K562 (cell line): Measurements from ENCODE around the gene VAPB. TPM values are rescaled to one million over a fixed set of nuclear protein-coding genes. Genes with fewer than 3 reads are reported as not detected.

Experiments used
- ATAC-seq: fragments of 200-7000 bp; cut with Tn5 transposase; 3 replicates; pipeline ENCODE4 v1.9.1; 2020; ENCODE audit warnings: moderate library complexity
- BruUV-seq: library from RNA; stranded (reverse); fragments of 400-500 nt; replicated peaks from 2 replicates; lab custom pipeline; 2021; lab: Mats Ljungman, UMichigan
- CTCF ChIA-PET: fragments of 300-600 bp; formaldehyde crosslinking; extraction: SDS; loops from one replicate; lab custom pipeline; 2021; ENCODE audit warnings: low intra/inter-chr PET ratio; lab: Yijun Ruan, JAX
- POLR2A ChIA-PET: fragments of 300-600, 350-650 bp; sonication (Branson Sonifier 250); formaldehyde crosslinking; extraction: SDS; loops from one replicate; lab custom pipeline; 2021; ENCODE audit warnings: antibody characterized with exemption, inconsistent platforms; lab: Yijun Ruan, JAX
- DNase-seq, 4 experiments: peaks; one replicate each; pipeline versions ENCODE4 v3.0.0 to v3.0.0-alpha.2; 2011 to 2018; ENCODE audit warnings: low spot score in 3 of 4, mixed read lengths in 3 of 4; ENCODE audit errors: extremely low read depth in 1 of 4
- FAIRE-seq: peaks from 2 replicates; lab custom pipeline; 2011; peaks lifted over from hg19 to GRCh38; lab: Jason Lieb, UNC
- H2AFZ ChIP-seq: 2 replicates; pipeline ENCODE4 v1.6.0; 2011; ENCODE audit warnings: low read depth, low read length, control low read depth, inconsistent platforms
- H3K27ac ChIP-seq: fragments of 200-600 bp; 3 replicates; pipeline ENCODE4 v1.8.0; 2011; ENCODE audit warnings: low read depth, mild to moderate bottlenecking, control low read depth, inconsistent platforms, low read length, moderate library complexity, mixed read lengths; ENCODE audit errors: extremely low read depth
- H3K27me3 ChIP-seq, 2 experiments: fragments of 300-600 bp in 1 of 2; 2 replicates in 1 of 2; 3 replicates in 1 of 2; pipeline versions ENCODE4 v1.6.0 to v1.8.0; 2011; ENCODE audit warnings: inconsistent platforms in 2 of 2, low read length in 2 of 2, mild to moderate bottlenecking in 1 of 2, mixed read lengths in 1 of 2, moderate library complexity in 1 of 2; ENCODE audit not compliant: control insufficient read depth in 2 of 2, insufficient read depth in 2 of 2
- H3K36me3 ChIP-seq: fragments of 300-600 bp; 3 replicates; pipeline ENCODE4 v1.8.0; 2011; ENCODE audit warnings: mild to moderate bottlenecking, low read length, inconsistent platforms; ENCODE audit not compliant: control insufficient read depth, insufficient read depth
- H3K4me1 ChIP-seq, 2 experiments: fragments of 200-600 bp in 1 of 2; replicated peaks in 1 of 2; 2 replicates in 1 of 2; 3 replicates in 1 of 2; pipeline versions ENCODE4 v1.5.1 to v1.8.0; 2011; ENCODE audit warnings: inconsistent platforms in 2 of 2, low read length in 2 of 2, mild to moderate bottlenecking in 1 of 2, mixed read lengths in 1 of 2, moderate library complexity in 1 of 2; ENCODE audit not compliant: control insufficient read depth in 2 of 2, insufficient read depth in 2 of 2
- H3K4me2 ChIP-seq: 2 replicates; pipeline ENCODE4 v1.6.1; 2011; ENCODE audit warnings: low read length, control low read depth, inconsistent platforms, mixed read lengths; ENCODE audit not compliant: insufficient read depth
- H3K4me3 ChIP-seq: fragments of 200-600 bp; sonication (generic), shearing (Covaris generic); 2 replicates; pipeline ENCODE4 v1.5.1; 2016; ENCODE audit warnings: control low read depth, inconsistent platforms
- H3K79me2 ChIP-seq: fragments of 200-600 bp; 3 replicates; pipeline ENCODE4 v1.8.0; 2011; ENCODE audit warnings: low read length, inconsistent platforms; ENCODE audit not compliant: control insufficient read depth, insufficient read depth
- H3K9ac ChIP-seq, 2 experiments: 2 replicates each; pipeline versions ENCODE4 v1.6.0 to v1.6.1; 2011; ENCODE audit warnings: low read depth in 2 of 2, low read length in 2 of 2, control low read depth in 1 of 2, inconsistent platforms in 1 of 2, mild to moderate bottlenecking in 1 of 2, mixed read lengths in 1 of 2; ENCODE audit not compliant: insufficient read depth in 1 of 2
- H3K9me1 ChIP-seq: one replicate; pipeline ENCODE4 v1.6.0; 2011; ENCODE audit warnings: inconsistent platforms, mild to moderate bottlenecking, low read length, moderate library complexity; ENCODE audit not compliant: control insufficient read depth, insufficient read depth
- H3K9me3 ChIP-seq: replicated peaks from 2 replicates; pipeline ENCODE4 v1.5.1; 2011; ENCODE audit warnings: low read depth, low read length, inconsistent platforms; ENCODE audit not compliant: control insufficient read depth, insufficient read depth
- H4K20me1 ChIP-seq: replicated peaks from 2 replicates; pipeline ENCODE4 v1.6.1; 2011; ENCODE audit warnings: low read length, inconsistent platforms, mixed read lengths; ENCODE audit not compliant: control insufficient read depth, insufficient read depth
- BRD4 ChIP-seq: fragments of 200-600 bp; sonication (generic); IDR thresholded peaks from 2 replicates; pipeline ENCODE4 v1.6.1; 2017; ENCODE audit warnings: inconsistent platforms
- CHCHD3 ChIP-seq: fragments of 250-450 bp; sonication (Bioruptor Pico); IDR thresholded peaks from 2 replicates; pipeline ENCODE4 v2.1.2; 2022; ENCODE audit warnings: mild to moderate bottlenecking
- FIP1L1 ChIP-seq: fragments of 200-400 bp; formaldehyde crosslinking; IDR thresholded peaks from 2 replicates; pipeline ENCODE4 v1.6.1; 2018; ENCODE audit warnings: mild to moderate bottlenecking, low read depth, low read length; ENCODE audit not compliant: poor library complexity, severe bottlenecking
- HOXB6 ChIP-seq: fragments of 250-450 bp; sonication (Bioruptor Pico); IDR thresholded peaks from 2 replicates; pipeline ENCODE4 v1.5.1; 2022; ENCODE audit warnings: mild to moderate bottlenecking, borderline replicate concordance
- KAT7 ChIP-seq: sonication (generic); formaldehyde crosslinking; IDR thresholded peaks from 2 replicates; pipeline ENCODE4 v1.8.0; 2022; ENCODE audit warnings: missing genetic modification reagents, mild to moderate bottlenecking, borderline replicate concordance
- NONO ChIP-seq, 2 experiments: fragments of 200-400 bp in 1 of 2; fragments of 450-650 bp in 1 of 2; formaldehyde crosslinking in 1 of 2; IDR thresholded peaks; 2 replicates each; pipeline ENCODE4 v1.6.1; 2017; ENCODE audit warnings: low read depth in 2 of 2, mild to moderate bottlenecking in 2 of 2, moderate library complexity in 2 of 2, low read length in 1 of 2
- NR2C1 ChIP-seq, 2 experiments: fragments of 450-650 bp; IDR thresholded peaks; 2 replicates each; pipeline ENCODE4 v1.6.1; 2017; ENCODE audit warnings: mild to moderate bottlenecking in 2 of 2, antibody characterized with exemption in 1 of 2, inconsistent platforms in 1 of 2, missing compliant biosample characterization in 1 of 2, missing genetic modification characterization in 1 of 2
- SREBF1 ChIP-seq: fragments of 150-350 bp; IDR thresholded peaks from 2 replicates; pipeline ENCODE4 v1.6.1; 2014; ENCODE audit warnings: antibody characterized with exemption, low read depth, low read length, borderline replicate concordance
- STAG1 ChIP-seq: sonication (generic); formaldehyde crosslinking; IDR thresholded peaks from 2 replicates; pipeline ENCODE4 v1.5.0; 2020; ENCODE audit warnings: missing genetic modification reagents, borderline replicate concordance
- TAF15 ChIP-seq: fragments of 200-400 bp; formaldehyde crosslinking; IDR thresholded peaks from 2 replicates; pipeline ENCODE4 v1.6.1; 2017; ENCODE audit warnings: mild to moderate bottlenecking, low read depth, low read length, moderate library complexity
- TEAD2 ChIP-seq: fragments of 450-650 bp; IDR thresholded peaks from 2 replicates; pipeline ENCODE4 v1.6.1; 2016; ENCODE audit warnings: missing genetic modification characterization, control low read depth, missing compliant biosample characterization
- ZEB2 ChIP-seq: fragments of 450-650 bp; IDR thresholded peaks from 2 replicates; pipeline ENCODE4 v1.6.1; 2016
- ZKSCAN8 ChIP-seq: fragments of 200-800 bp; sonication (Bioruptor generic); IDR thresholded peaks from 2 replicates; pipeline ENCODE4 v1.6.1; 2016; ENCODE audit warnings: missing genetic modification characterization, missing compliant biosample characterization
- ZNF212 ChIP-seq: fragments of 450-650 bp; formaldehyde crosslinking; IDR thresholded peaks from 2 replicates; pipeline ENCODE4 v1.4.0; 2020; ENCODE audit warnings: mild to moderate bottlenecking
- ZNF444 ChIP-seq: fragments of 250-450 bp; sonication (Bioruptor Pico); IDR thresholded peaks from 2 replicates; pipeline ENCODE4 v1.4.0; 2020; ENCODE audit warnings: mild to moderate bottlenecking, moderate library complexity
- ZNF707 ChIP-seq: fragments of 250-450 bp; sonication (Bioruptor Pico); conservative IDR thresholded peaks from 2 replicates; pipeline ENCODE4 v1.8.0; 2022; ENCODE audit warnings: inconsistent platforms, mild to moderate bottlenecking, moderate library complexity
- WGBS: fragments of 100-300 bp; shearing (Covaris generic); methylation state at CpG from one replicate; pipeline ENCODE4 v1.1.6; 2016; ENCODE audit warnings: low coverage, mixed read lengths; ENCODE audit not compliant: insufficient coverage; ENCODE audit errors: missing lambda C conversion rate; 5-methylcytosine and 5-hydroxymethylcytosine counted together
- in situ Hi-C: fragments of 300-500 bp; cut with MboI; formaldehyde crosslinking; loops from 4 replicates; pipeline ENCODE4 v1.15.0; 2018; ENCODE audit warnings: inconsistent platforms, mixed read lengths
- intact Hi-C: fragments of 100-400 bp; cut with micrococcal nuclease; formaldehyde crosslinking; loops from 2 replicates; pipeline ENCODE4 v1.14.2; 2022
- polyA plus RNA-seq, 8 experiments: library from polyadenylated mRNA; depleted of rRNA in 4 of 8; stranded (reverse) in 5 of 8; unstranded in 3 of 8; fragments of >200 nt; fragmentation: Nextera tagmentation in 2 of 8; fragmentation: Illumina TruSeq in 1 of 8; extraction: Ambion mirVana in 2 of 8; extraction: Trizol in 1 of 8; gene quantifications; 2 replicates each; pipeline versions ENCODE4 v1.2.1 to v1.2.3, GENCODE V29; 2011 to 2014; ENCODE audit warnings: inconsistent platforms in 1 of 8, missing spikeins in 1 of 8
- total RNA-seq, 7 experiments: library from RNA; depleted of rRNA in 6 of 7; stranded (reverse); fragments of >200 nt in 6 of 7; fragmentation: Illumina TruSeq in 2 of 7; extraction: Trizol in 2 of 7; gene quantifications; 2 replicates each; pipeline versions ENCODE4 v1.2.1 to v1.2.3, GENCODE V29; 2011 to 2021; ENCODE audit warnings: low replicate concordance in 1 of 7

VAPB gene
- total and polyA plus RNA-seq, 9 of the 15 experiments (the other 6 are each of a cell fraction or from before 2014, with no cell fraction given), result 3.4 to 51.0 (median 27.9) TPM

- in situ Hi-C loops, result no loop called here
- Histone ChIP-seq H3K79me2 (no peaks in the 10 kb centered on the region), H3K27me3 (peaks cover 19 to 44% of the 10 kb centered on the region in 2 experiments; a peak in 4 of 5 replicates), H4K20me1 (0 out of 2 replicates have a peak, but pooled peaks cover 3% of the 10 kb centered on the region), H3K4me3 (no peak overlapping the region), H3K9me1 (peaks cover 3% of the 10 kb centered on the region), H3K4me1 (peaks cover 0 to 18% of the 10 kb centered on the region in 2 experiments; a peak in 2 of 5 replicates), H3K27ac (no peak overlapping the region), H3K4me2 (no peak overlapping the region), H3K36me3 (no peaks in the 10 kb centered on the region), H3K9me3 (no peaks in the 10 kb centered on the region), H3K9ac (no peak overlapping the region), H2AFZ (no peak overlapping the region)
- WGBS, result 27% methylated on average over 20 of the region's 27 CpGs
- no peak for DNase-seq
- ChIA-PET CTCF (no interaction called here), POLR2A (interaction anchor here (0.9 kb wide), 1 partner anchor 222 kb away, joined by 3 read pairs; no protein-coding TSS in a partner anchor)
- no TSS peak for BruUV-seq
- ATAC-seq, result no peak
- intact Hi-C loops, result no loop called here
- TF ChIP-seq TEAD2 (tag) (no peak), TAF15 (no peak), SREBF1 (no peak), STAG1 (no peak), HOXB6 (CRISPR knock-in tag) (no peak), CHCHD3 (CRISPR knock-in tag) (no peak), ZEB2 (no peak), BRD4 (no peak), ZNF444 (CRISPR knock-in tag) (no peak), ZKSCAN8 (CRISPR knock-in tag) (no peak), NONO (IDR thresholded peaks at IDR 0.05; ENCODE audit: low read depth in 2 of 2, low read length in 1 of 2) (no peak), ZNF707 (no peak), ZNF212 (CRISPR knock-in tag) (no peak), KAT7 (no peak), NR2C1 (IDR thresholded peaks at IDR 0.05) (no peak), NR2C1 (tag; IDR thresholded peaks at IDR 0.05) (no peak), FIP1L1 (no peak)
- FAIRE-seq, result no peak
Observed at GRCh38 chr20:58466095-58466708, 77.2 kb downstream of the VAPB start.
